Neuronal stem cell (in vitro differentiated cells): ENCODE measurements around the gene PKD1L1.

Experiments
- DNase-seq: peaks from one replicate; pipeline ENCODE4 v3.0.0-alpha.2; 2013; ENCODE audit warnings: low spot score
- H2AFZ ChIP-seq: one replicate; pipeline ENCODE4 v1.6.1; 2013; ENCODE audit warnings: mild to moderate bottlenecking, low read length, inconsistent platforms
- H2AK5ac ChIP-seq: 2 replicates; pipeline ENCODE4 v1.6.1; 2013; ENCODE audit warnings: low read depth, mild to moderate bottlenecking, inconsistent platforms, low read length, moderate library complexity, mixed read lengths
- H2BK120ac ChIP-seq: 2 replicates; pipeline ENCODE4 v1.6.1; 2013; ENCODE audit warnings: low read depth, mild to moderate bottlenecking, inconsistent platforms, low read length, moderate library complexity, mixed read lengths
- H2BK12ac ChIP-seq: one replicate; pipeline ENCODE4 v1.6.1; 2013; ENCODE audit warnings: low read length, inconsistent platforms
- H2BK15ac ChIP-seq: 2 replicates; pipeline ENCODE4 v1.6.1; 2013; ENCODE audit warnings: mild to moderate bottlenecking, low read length, inconsistent platforms, mixed read lengths
- H2BK5ac ChIP-seq: one replicate; pipeline ENCODE4 v1.6.1; 2013; ENCODE audit warnings: inconsistent platforms, mild to moderate bottlenecking, low read length, moderate library complexity
- H3K14ac ChIP-seq: one replicate; pipeline ENCODE4 v1.6.1; 2013; ENCODE audit warnings: low read length, inconsistent platforms
- H3K18ac ChIP-seq: 2 replicates; pipeline ENCODE4 v1.6.1; 2013; ENCODE audit warnings: low read length, inconsistent platforms
- H3K23ac ChIP-seq: 2 replicates; pipeline ENCODE4 v1.6.1; 2013; ENCODE audit warnings: low read depth, mild to moderate bottlenecking, mixed read lengths, low read length, inconsistent platforms; ENCODE audit not compliant: poor library complexity
- H3K27ac ChIP-seq: replicated peaks from 3 replicates; pipeline ENCODE4 v1.5.1; 2013; ENCODE audit warnings: low read length, inconsistent platforms
- H3K27me3 ChIP-seq, 3 experiments: 2 replicates each; pipeline ENCODE4 v1.6.1; 2013; ENCODE audit warnings: low read length in 3 of 3, mild to moderate bottlenecking in 2 of 3, inconsistent platforms in 1 of 3, low read depth in 1 of 3, mixed read lengths in 1 of 3, moderate library complexity in 1 of 3; ENCODE audit not compliant: control insufficient read depth in 3 of 3, insufficient read depth in 3 of 3
- H3K36me3 ChIP-seq, 2 donors: replicated peaks in 1 of 2; 2 replicates each; pipeline ENCODE4 v1.6.1; 2013; ENCODE audit warnings: low read length in 2 of 2; ENCODE audit not compliant: control insufficient read depth in 2 of 2, insufficient read depth in 2 of 2
- H3K4ac ChIP-seq: 2 replicates; pipeline ENCODE4 v1.6.1; 2013; ENCODE audit warnings: inconsistent platforms, mild to moderate bottlenecking, low read length, moderate library complexity
- H3K4me1 ChIP-seq, 2 donors: 1 replicate in 1 of 2; 2 replicates in 1 of 2; pipeline ENCODE4 v1.6.1; 2013; ENCODE audit warnings: low read length in 2 of 2, low read depth in 1 of 2; ENCODE audit not compliant: control insufficient read depth in 2 of 2, insufficient read depth in 1 of 2
- H3K4me2 ChIP-seq: one replicate; pipeline ENCODE4 v1.6.1; 2013; ENCODE audit warnings: mild to moderate bottlenecking, low read length, inconsistent platforms; ENCODE audit not compliant: insufficient read depth, poor library complexity, severe bottlenecking
- H3K4me3 ChIP-seq, 2 donors: 2 replicates each; pipeline ENCODE4 v1.5.1; 2013; ENCODE audit warnings: low read length in 2 of 2, mild to moderate bottlenecking in 2 of 2, inconsistent platforms in 1 of 2, moderate library complexity in 1 of 2
- H3K79me1 ChIP-seq: one replicate; pipeline ENCODE4 v1.6.1; 2013; ENCODE audit warnings: low read depth, mild to moderate bottlenecking, inconsistent platforms, low read length, moderate library complexity
- H3K9ac ChIP-seq: one replicate; pipeline ENCODE4 v1.6.1; 2013; ENCODE audit warnings: mild to moderate bottlenecking, low read depth, low read length, inconsistent platforms; ENCODE audit not compliant: poor library complexity
- H3K9me3 ChIP-seq, 2 donors: replicated peaks in 1 of 2; 2 replicates each; pipeline versions ENCODE3 to v1.6.1; 2013; ENCODE audit warnings: low read length in 2 of 2, mild to moderate bottlenecking in 2 of 2, inconsistent platforms in 1 of 2, low read depth in 1 of 2, mixed read lengths in 1 of 2, moderate library complexity in 1 of 2; ENCODE audit not compliant: control insufficient read depth in 2 of 2, insufficient read depth in 1 of 2
- H4K8ac ChIP-seq: one replicate; pipeline ENCODE4 v1.6.1; 2013; ENCODE audit warnings: low read depth, mild to moderate bottlenecking, inconsistent platforms, low read length, moderate library complexity
- H4K91ac ChIP-seq: one replicate; pipeline ENCODE4 v1.6.1; 2013; ENCODE audit warnings: low read length, low read depth, mild to moderate bottlenecking, inconsistent platforms; ENCODE audit not compliant: poor library complexity
- WGBS, 2 donors: extraction: QIAGEN DNeasy Blood & Tissue Kit; methylation state at CpG; one replicate each; pipeline ENCODE4 v1.1.7; 2013; ENCODE audit warnings: missing lambda C conversion rate in 2 of 2, mixed read lengths in 1 of 2; ENCODE audit not compliant: insufficient read length in 2 of 2, insufficient replicate concordance in 1 of 2; ENCODE audit errors: extremely low coverage in 2 of 2; 5-methylcytosine and 5-hydroxymethylcytosine counted together

PKD1L1 gene

GRCh38 chr7:47737601-47738000, 210.7 kb downstream of the PKD1L1 start:
- Histone ChIP-seq H2BK120ac (peak overlapping the region; percentile 72), H3K4me3 (no peak overlapping the region), H3K9me3 (no peaks in the 10 kb centered on the region), H2AK5ac (peak overlapping the region; percentile 57), H2AFZ (no peak overlapping the region), H4K91ac (no peak overlapping the region), H2BK15ac (peak overlapping the region; percentile 51), H3K27ac (no peak overlapping the region), H3K36me3 (no peaks in the 10 kb centered on the region), H3K4me2 (no peak overlapping the region), H3K14ac (no peak overlapping the region), H3K4me1 (peaks cover 18 to 26% of the 10 kb centered on the region in 2 donors), H4K8ac (no peak overlapping the region), H2BK5ac (no peak overlapping the region), H3K27me3 (no peaks in the 10 kb centered on the region), H3K9ac (no peak overlapping the region), H3K23ac (no peak overlapping the region), H2BK12ac (no peak overlapping the region), H3K18ac (peak overlapping the region; percentile 62), H3K79me1 (no peaks in the 10 kb centered on the region), H3K4ac (no peak overlapping the region)
- DNase-seq: no peak
- no CpG with 5 or more reads among the region's 4 CpGs for WGBS, 2 donors

GRCh38 chr7:47735431-47736345, 212.6 kb downstream of the PKD1L1 start:
- Histone ChIP-seq H3K9ac (no peak overlapping the region), H2AK5ac (no peak overlapping the region), H3K27me3 (no peaks in the 10 kb centered on the region), H4K91ac (no peak overlapping the region), H3K4me3 (no peak overlapping the region), H3K14ac (no peak overlapping the region), H3K27ac (no peak overlapping the region), H2BK5ac (no peak overlapping the region), H4K8ac (no peak overlapping the region), H2AFZ (no peak overlapping the region), H3K4me2 (no peak overlapping the region), H3K18ac (no peak overlapping the region), H3K36me3 (no peaks in the 10 kb centered on the region), H3K79me1 (no peaks in the 10 kb centered on the region), H2BK15ac (no peak overlapping the region), H3K9me3 (no peaks in the 10 kb centered on the region), H3K4me1 (peaks cover 18 to 23% of the 10 kb centered on the region in 2 donors), H2BK120ac (no peak overlapping the region), H3K23ac (no peak overlapping the region), H2BK12ac (no peak overlapping the region), H3K4ac (no peak overlapping the region)
- WGBS, 2 donors: no CpG with 5 or more reads among the region's 6 CpGs
- DNase-seq: no peak

GRCh38 chr7:47734949-47735291, 213.3 kb downstream of the PKD1L1 start:
- Histone ChIP-seq H3K27me3 (no peaks in the 10 kb centered on the region), H3K4ac (no peak overlapping the region), H3K9ac (no peak overlapping the region), H4K8ac (no peak overlapping the region), H4K91ac (no peak overlapping the region), H2BK5ac (no peak overlapping the region), H2BK15ac (no peak overlapping the region), H2BK120ac (no peak overlapping the region), H3K79me1 (no peaks in the 10 kb centered on the region), H3K4me2 (no peak overlapping the region), H2BK12ac (no peak overlapping the region), H2AFZ (no peak overlapping the region), H3K36me3 (no peaks in the 10 kb centered on the region), H2AK5ac (no peak overlapping the region), H3K4me3 (no peak overlapping the region), H3K18ac (no peak overlapping the region), H3K27ac (no peak overlapping the region), H3K23ac (no peak overlapping the region), H3K9me3 (no peaks in the 10 kb centered on the region), H3K14ac (no peak overlapping the region), H3K4me1 (peaks cover 18 to 22% of the 10 kb centered on the region in 2 donors)
- WGBS, 2 donors: no CpG with 5 or more reads among the region's 4 CpGs
- no peak for DNase-seq

GRCh38 chr7:47734287-47734948, 213.8 kb downstream of the PKD1L1 start:
- WGBS, 2 donors: no CpG with 5 or more reads among the region's 11 CpGs
- no peak overlapping the region for H3K27ac ChIP-seq
- H3K4ac ChIP-seq: no peak overlapping the region

More at GRCh38 chr7:47734287-47734948, 213.8 kb downstream of the PKD1L1 start:
- H4K91ac ChIP-seq: no peak overlapping the region
- no peak overlapping the region for H4K8ac ChIP-seq
- H2AFZ ChIP-seq: no peak overlapping the region
- no peak overlapping the region for H2BK12ac ChIP-seq
- no peak for DNase-seq
- H3K4me1 ChIP-seq: peaks cover 15 to 19% of the 10 kb centered on the region in 2 donors
- no peak overlapping the region for H2BK5ac ChIP-seq
- no peaks in the 10 kb centered on the region for H3K27me3 ChIP-seq
- H3K4me3 ChIP-seq: no peak overlapping the region
- no peak overlapping the region for H2BK120ac ChIP-seq
- peak overlapping the region; percentile 53 for H3K9ac ChIP-seq
- no peak overlapping the region for H3K4me2 ChIP-seq
- H3K9me3 ChIP-seq: no peaks in the 10 kb centered on the region
- no peaks in the 10 kb centered on the region for H3K36me3 ChIP-seq
- peak overlapping the region; percentile 73 for H3K18ac ChIP-seq
- no peaks in the 10 kb centered on the region for H3K79me1 ChIP-seq
- H2AK5ac ChIP-seq: peak overlapping the region; percentile 39
- H2BK15ac ChIP-seq: no peak overlapping the region
- H3K23ac ChIP-seq: peak overlapping the region; percentile 65
- no peak overlapping the region for H3K14ac ChIP-seq
